ENCODE data around the gene ITGB1.
"Not testable (repeated sequence)": the region's sequence is repeated elsewhere in the genome, so short reads cannot be mapped to it uniquely, and the experiment has no call there.

Gene ITGB1

GRCh38 chr10:32958085-32959005 lies at the start of gene ITGB1:
Gene ITGB1, minus strand, starts transcription at chr10:32958230. Its CDS starts 22,672 bp downstream, at chr10:32935558.
- DNase-seq: peak; percentile 83

GRCh38 chr10:33006342-33006887 lies 48.4 kb upstream of the ITGB1 start:
- no peak for DNase-seq

- DNase-seq: peak; percentile 52
Measured at GRCh38 chr10:33005322-33006301, 47.6 kb upstream of the ITGB1 start.

- no peak for DNase-seq
Measured at GRCh38 chr10:33001908-33002492, 44.0 kb upstream of the ITGB1 start.

- DNase-seq: not testable (repeated sequence)
Measured at GRCh38 chr10:32998060-32998581, 40.1 kb upstream of the ITGB1 start.

GRCh38 chr10:32995751-32996150 lies 37.7 kb upstream of the ITGB1 start:
- DNase-seq: no peak

GRCh38 chr10:32995066-32995622 lies 37.1 kb upstream of the ITGB1 start:
- DNase-seq: no peak

GRCh38 chr10:32994632-32995031 lies 36.6 kb upstream of the ITGB1 start:
- DNase-seq: not testable (repeated sequence)

GRCh38 chr10:32992310-32992709 lies 34.3 kb upstream of the ITGB1 start:
- DNase-seq: not testable (repeated sequence)

GRCh38 chr10:32990811-32991210 lies 32.8 kb upstream of the ITGB1 start:
- no peak for DNase-seq

GRCh38 chr10:32988604-32989003 lies 30.6 kb upstream of the ITGB1 start:
- no peak for DNase-seq

- DNase-seq: no peak
Measured at GRCh38 chr10:32987172-32987571, 29.1 kb upstream of the ITGB1 start.

- no peak for DNase-seq
Measured at GRCh38 chr10:32985775-32986350, 27.8 kb upstream of the ITGB1 start.

GRCh38 chr10:32985341-32985764 lies 27.3 kb upstream of the ITGB1 start:
- DNase-seq: no peak

GRCh38 chr10:32984003-32984600 lies 26.1 kb upstream of the ITGB1 start:
- no peak for DNase-seq

- peak; percentile 12 for DNase-seq
Measured at GRCh38 chr10:32982911-32983909, 25.2 kb upstream of the ITGB1 start.

- DNase-seq: no peak
Measured at GRCh38 chr10:32982293-32982709, 24.3 kb upstream of the ITGB1 start.

GRCh38 chr10:32981760-32982159 lies 23.7 kb upstream of the ITGB1 start:
- no peak for DNase-seq

GRCh38 chr10:32980558-32981468 lies 22.8 kb upstream of the ITGB1 start:
- peak; percentile 90 for DNase-seq
